Measurements from ENCODE around the gene CORT.
"Not testable (repeated sequence)": the region's sequence is repeated elsewhere in the genome, so short reads cannot be mapped to it uniquely, and the experiment has no call there.

CORT gene

DNA sequence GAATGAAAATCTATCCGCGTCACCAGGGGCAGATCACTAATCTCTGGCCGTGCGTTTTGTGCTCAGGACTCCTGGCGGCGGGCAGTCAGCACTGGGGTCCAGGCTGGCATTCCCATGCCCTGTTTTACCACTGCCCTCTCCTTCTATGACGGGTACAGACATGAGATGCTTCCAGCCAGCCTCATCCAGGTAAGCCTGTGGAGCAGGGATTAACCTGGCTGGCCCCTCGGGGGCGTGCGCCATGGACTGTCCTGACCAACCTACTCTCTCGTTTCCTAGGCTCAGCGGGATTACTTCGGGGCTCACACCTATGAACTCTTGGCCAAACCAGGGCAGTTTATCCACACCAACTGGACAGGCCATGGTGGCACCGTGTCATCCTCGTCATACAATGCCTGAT, 30.5 kb upstream of the CORT start:
- H3K4me3 ChIP-seq (ENCODE audit: low read depth, low read length), result no peak overlapping the region
- no peak overlapping the region for H3K27ac ChIP-seq
- TF ChIP-seq, protein P1, sequence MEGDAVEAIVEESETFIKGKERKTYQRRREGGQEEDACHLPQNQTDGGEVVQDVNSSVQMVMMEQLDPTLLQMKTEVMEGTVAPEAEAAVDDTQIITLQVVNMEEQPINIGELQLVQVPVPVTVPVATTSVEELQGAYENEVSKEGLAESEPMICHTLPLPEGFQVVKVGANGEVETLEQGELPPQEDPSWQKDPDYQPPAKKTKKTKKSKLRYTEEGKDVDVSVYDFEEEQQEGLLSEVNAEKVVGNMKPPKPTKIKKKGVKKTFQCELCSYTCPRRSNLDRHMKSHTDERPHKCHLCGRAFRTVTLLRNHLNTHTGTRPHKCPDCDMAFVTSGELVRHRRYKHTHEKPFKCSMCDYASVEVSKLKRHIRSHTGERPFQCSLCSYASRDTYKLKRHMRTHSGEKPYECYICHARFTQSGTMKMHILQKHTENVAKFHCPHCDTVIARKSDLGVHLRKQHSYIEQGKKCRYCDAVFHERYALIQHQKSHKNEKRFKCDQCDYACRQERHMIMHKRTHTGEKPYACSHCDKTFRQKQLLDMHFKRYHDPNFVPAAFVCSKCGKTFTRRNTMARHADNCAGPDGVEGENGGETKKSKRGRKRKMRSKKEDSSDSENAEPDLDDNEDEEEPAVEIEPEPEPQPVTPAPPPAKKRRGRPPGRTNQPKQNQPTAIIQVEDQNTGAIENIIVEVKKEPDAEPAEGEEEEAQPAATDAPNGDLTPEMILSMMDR (IDR thresholded peaks at IDR 0.05; ENCODE audit: low read depth, low read length, missing control alignments), result no peak
- peaks cover 58% of the 10 kb centered on the region for H3K36me3 ChIP-seq (replicated peaks)
- no peak for DNase-seq
- no peaks in the 10 kb centered on the region for H3K27me3 ChIP-seq (replicated peaks)
- in situ Hi-C loops (cut with HindIII; ENCODE audit: low pct_ligation_motif_present, low sequenced_read_pairs), result no loop called here

DNA sequence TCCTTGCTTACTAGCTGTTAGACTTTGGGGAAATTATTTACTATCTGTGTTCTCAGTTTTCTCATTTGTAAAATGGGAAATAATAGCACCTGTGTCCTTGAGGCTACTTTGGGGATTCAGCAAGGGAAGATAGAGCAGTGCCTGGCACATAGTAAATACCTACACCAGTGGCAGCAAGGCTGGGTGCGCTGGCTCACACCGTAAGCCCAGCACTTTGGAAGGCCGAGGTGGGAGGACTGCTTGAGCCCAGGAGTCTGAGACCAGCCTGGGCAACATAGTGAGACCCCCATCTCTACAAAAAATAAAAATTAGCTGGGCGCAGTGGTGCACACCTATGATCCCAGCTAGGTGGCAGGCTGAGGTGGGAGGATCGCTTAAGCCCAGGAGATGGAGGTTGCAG, 28.2 kb upstream of the CORT start:
- TF ChIP-seq, protein P1 (IDR thresholded peaks at IDR 0.05; ENCODE audit: low read depth, low read length, missing control alignments), result no peak
- Histone ChIP-seq H3K27me3 (replicated peaks) (no peaks in the 10 kb centered on the region), H3K36me3 (replicated peaks) (peaks cover 38% of the 10 kb centered on the region), H3K27ac (no peak overlapping the region), H3K4me3 (ENCODE audit: low read depth, low read length) (no peak overlapping the region)
- in situ Hi-C loops (cut with HindIII; ENCODE audit: low pct_ligation_motif_present, low sequenced_read_pairs), result no loop called here
- no peak for DNase-seq

DNA sequence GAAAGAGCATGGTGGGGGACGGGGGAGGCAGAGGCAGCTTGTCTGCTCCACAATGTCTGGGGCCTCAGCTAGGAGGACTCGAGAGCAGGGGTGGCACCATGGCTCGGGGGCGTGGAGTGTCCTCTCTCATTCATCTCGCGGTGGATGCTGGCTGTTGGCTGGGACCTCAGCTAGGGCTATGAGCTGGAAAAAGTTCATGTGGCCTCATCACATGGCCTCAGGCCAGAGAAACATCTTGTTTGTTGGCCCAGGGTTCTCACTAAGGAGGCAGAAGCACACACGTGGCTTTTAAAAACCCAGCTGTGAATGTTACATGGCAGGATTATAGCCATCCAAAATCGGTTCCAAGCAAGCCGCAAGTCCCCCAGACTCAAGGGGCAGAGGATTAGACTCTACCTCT, 25.8 kb upstream of the CORT start:
- Histone ChIP-seq H3K36me3 (replicated peaks) (peaks cover 20% of the 10 kb centered on the region), H3K27me3 (replicated peaks) (no peaks in the 10 kb centered on the region), H3K27ac (no peak overlapping the region), H3K4me3 (ENCODE audit: low read depth, low read length) (no peak overlapping the region)
- in situ Hi-C loops (cut with HindIII; ENCODE audit: low pct_ligation_motif_present, low sequenced_read_pairs), result no loop called here
- DNase-seq, result no peak
- TF ChIP-seq, protein P1 (IDR thresholded peaks at IDR 0.05; ENCODE audit: low read depth, low read length, missing control alignments), result no peak

DNA sequence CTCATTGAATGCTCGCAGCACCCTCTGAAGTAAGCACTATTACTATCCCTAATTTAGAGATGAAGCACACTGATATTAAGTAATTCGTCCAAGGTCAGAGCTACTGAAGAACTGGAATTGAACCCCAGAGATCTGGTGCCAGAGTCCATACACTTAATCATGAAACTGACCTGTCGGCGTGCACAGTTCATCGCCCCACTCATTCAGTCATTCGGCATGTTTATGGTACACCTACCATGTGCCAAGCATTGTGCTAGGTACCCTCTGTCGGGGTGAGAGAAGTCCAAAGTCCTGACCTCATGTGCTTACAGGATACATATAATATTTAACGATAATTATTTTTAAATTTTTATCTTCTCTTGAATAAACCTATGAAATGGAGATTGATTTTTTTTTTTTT, 25.2 kb upstream of the CORT start:
- DNase-seq, result no peak
- Histone ChIP-seq H3K27me3 (replicated peaks) (no peaks in the 10 kb centered on the region), H3K27ac (no peak overlapping the region), H3K4me3 (ENCODE audit: low read depth, low read length) (no peak overlapping the region), H3K36me3 (replicated peaks) (peaks cover 14% of the 10 kb centered on the region)
- TF ChIP-seq, protein P1 (IDR thresholded peaks at IDR 0.05; ENCODE audit: low read depth, low read length, missing control alignments), result no peak
- in situ Hi-C loops (cut with HindIII; ENCODE audit: low pct_ligation_motif_present, low sequenced_read_pairs), result no loop called here

DNA sequence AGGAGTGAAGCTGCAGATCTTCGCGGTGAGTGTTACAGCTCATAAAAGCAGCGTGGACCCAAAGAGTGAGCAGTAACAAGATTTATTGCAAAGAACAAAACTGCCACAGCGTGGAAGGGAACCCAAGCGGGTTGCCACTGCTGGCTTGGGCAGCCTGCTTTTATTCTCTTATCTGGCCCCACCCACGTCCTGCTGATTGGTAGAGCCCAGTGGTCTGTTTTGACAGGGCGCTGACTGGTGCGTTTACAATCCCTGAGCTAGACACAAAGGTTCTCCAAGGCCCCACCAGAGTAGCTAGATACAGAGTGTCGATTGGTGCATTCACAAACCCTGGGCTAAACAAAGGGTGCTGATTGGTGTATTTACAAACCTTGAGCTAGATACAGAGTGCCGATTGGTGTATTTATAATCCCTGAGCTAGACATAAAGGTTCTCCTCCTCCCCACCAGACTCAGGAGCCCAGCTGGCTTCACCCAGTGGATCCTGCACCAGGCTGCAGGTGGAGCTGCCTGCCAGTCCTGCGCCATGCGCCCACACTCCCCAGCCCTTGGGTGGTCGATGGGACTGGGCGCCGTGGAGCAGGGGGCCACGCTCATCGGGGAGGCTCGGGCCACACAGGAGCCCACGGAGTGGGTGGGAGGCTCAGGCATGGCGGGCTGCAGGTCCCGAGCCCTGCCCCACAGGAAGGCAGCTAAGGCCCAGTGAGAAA, 23.9 kb upstream of the CORT start:
- H3K27me3 ChIP-seq (replicated peaks); in situ Hi-C loops (cut with HindIII; ENCODE audit: low pct_ligation_motif_present, low sequenced_read_pairs); H3K27ac ChIP-seq; DNase-seq; H3K36me3 ChIP-seq (replicated peaks); H3K4me3 ChIP-seq (ENCODE audit: low read depth, low read length): not testable (repeated sequence)

DNA sequence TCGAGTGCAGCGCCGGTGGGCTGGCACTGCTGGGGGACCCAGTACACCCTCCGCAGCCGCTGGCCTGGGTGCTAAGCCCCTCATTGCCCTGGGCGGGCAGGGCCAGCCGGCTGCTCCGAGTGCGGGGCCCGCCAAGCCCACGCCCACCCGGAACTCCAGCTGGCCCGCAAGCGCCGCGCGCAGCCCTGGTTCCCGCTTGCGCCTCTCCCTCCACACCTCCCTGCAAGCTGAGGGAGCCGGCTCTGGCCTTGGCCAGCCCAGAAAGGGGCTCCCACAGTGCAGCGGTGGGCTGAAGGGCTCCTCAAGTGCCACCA, 23.3 kb upstream of the CORT start:
- H3K27me3 ChIP-seq (replicated peaks); H3K4me3 ChIP-seq (ENCODE audit: low read depth, low read length); in situ Hi-C loops (cut with HindIII; ENCODE audit: low pct_ligation_motif_present, low sequenced_read_pairs); H3K27ac ChIP-seq; DNase-seq; H3K36me3 ChIP-seq (replicated peaks): not testable (repeated sequence)

DNA sequence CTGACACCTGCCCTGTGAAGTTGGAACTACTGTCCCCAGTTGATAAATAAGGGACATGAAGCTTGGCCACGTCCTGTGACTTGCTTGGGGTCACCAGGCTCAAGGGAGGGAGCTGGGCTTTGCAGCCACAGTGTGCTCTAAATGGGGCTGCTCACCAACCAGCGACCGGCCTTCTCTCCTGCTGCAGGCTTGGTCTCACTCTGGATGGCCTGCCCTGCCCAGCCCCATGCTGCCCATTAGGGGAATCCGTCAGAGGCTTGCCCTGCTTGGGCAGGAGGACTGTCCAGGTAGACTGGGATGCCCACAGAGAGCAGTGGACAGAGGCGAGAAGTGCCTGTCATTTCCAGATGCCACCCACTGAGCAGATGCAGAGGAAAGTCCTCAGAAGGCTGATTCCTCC, 20.8 kb upstream of the CORT start:
- no peak for DNase-seq
- Histone ChIP-seq H3K27me3 (replicated peaks) (no peaks in the 10 kb centered on the region), H3K27ac (no peak overlapping the region), H3K4me3 (ENCODE audit: low read depth, low read length) (no peak overlapping the region), H3K36me3 (replicated peaks) (no peaks in the 10 kb centered on the region)
- in situ Hi-C loops (cut with HindIII; ENCODE audit: low pct_ligation_motif_present, low sequenced_read_pairs), result no loop called here
- TF ChIP-seq, protein P1 (IDR thresholded peaks at IDR 0.05; ENCODE audit: low read depth, low read length, missing control alignments), result no peak
